HCEC 1CT (cell line): ENCODE measurements around the gene SEMA4A.
A peak's percentile ranks its signal among the peaks of the same experiment; 100 is the strongest.

Source experiments
- DNase-seq: peaks from one replicate; pipeline ENCODE4 v3.0.0-alpha.2; 2017

The SEMA4A gene

GRCh38 chr1:156135930-156136871, 17.2 kb upstream of the SEMA4A start:
- no peak for DNase-seq

GRCh38 chr1:156136970-156137483, 16.4 kb upstream of the SEMA4A start:
- DNase-seq = no peak

- DNase-seq = no peak
Observed at GRCh38 chr1:156138458-156138867, 14.9 kb upstream of the SEMA4A start.

- DNase-seq = no peak
Observed at GRCh38 chr1:156140879-156141707, 12.3 kb upstream of the SEMA4A start.

- DNase-seq = no peak
Observed at GRCh38 chr1:156143765-156144489, 9.5 kb upstream of the SEMA4A start.

GRCh38 chr1:156144742-156145141, 8.6 kb upstream of the SEMA4A start:
- DNase-seq = no peak

- DNase-seq = no peak
Observed at GRCh38 chr1:156145650-156146019, 7.8 kb upstream of the SEMA4A start.

- peak; percentile 86 for DNase-seq
Observed at GRCh38 chr1:156146020-156146768, 7.2 kb upstream of the SEMA4A start.

GRCh38 chr1:156146769-156147405, 6.5 kb upstream of the SEMA4A start:
- DNase-seq = no peak

GRCh38 chr1:156148216-156148615, 5.2 kb upstream of the SEMA4A start:
- DNase-seq = no peak

GRCh38 chr1:156149374-156150332, 3.7 kb upstream of the SEMA4A start:
- DNase-seq = no peak

- no peak for DNase-seq
Observed at GRCh38 chr1:156150333-156151011, 2.9 kb upstream of the SEMA4A start.

GRCh38 chr1:156151093-156151688, 2.2 kb upstream of the SEMA4A start:
- peak; percentile 67 for DNase-seq

- peak; percentile 57 for DNase-seq
Observed at GRCh38 chr1:156152628-156153027, 757 bp upstream of the SEMA4A start.

GRCh38 chr1:156154317-156154749, 948 bp downstream of the SEMA4A start:
- no peak for DNase-seq

- DNase-seq = no peak
Observed at GRCh38 chr1:156155756-156156510, 2.5 kb downstream of the SEMA4A start.

- no peak for DNase-seq
Observed at GRCh38 chr1:156157506-156157905, 4.1 kb downstream of the SEMA4A start.

- no peak for DNase-seq
Observed at GRCh38 chr1:156157966-156158365, 4.6 kb downstream of the SEMA4A start.
